IMR-90 (cell line): Measurements from ENCODE around the gene MORN4. TPM values are rescaled to one million over a fixed set of nuclear protein-coding genes. Genes with fewer than 3 reads are reported as not detected.

Experiments used
- ATAC-seq: fragments of 200-7000 bp; cut with Tn5 transposase; 2 replicates; pipeline ENCODE4 v1.9.1; 2020; ENCODE audit warnings: low read depth, mild to moderate bottlenecking, moderate library complexity
- BruUV-seq: library from RNA; stranded (reverse); fragments of 400-500 nt; replicated peaks from 2 replicates; lab custom pipeline; 2021; lab: Mats Ljungman, UMichigan
- CTCF ChIA-PET: fragments of 300-600 bp; formaldehyde crosslinking; extraction: SDS; loops from one replicate; lab custom pipeline; 2021; ENCODE audit warnings: antibody characterized with exemption; lab: Yijun Ruan, JAX
- POLR2A ChIA-PET: fragments of 300-600 bp; sonication (Branson Sonifier 250); formaldehyde crosslinking; loops from one replicate; lab custom pipeline; 2022; ENCODE audit warnings: antibody characterized with exemption; ENCODE audit not compliant: unreplicated experiment; lab: Charles Lee
- DNase-seq: peaks from one replicate; pipeline ENCODE4 v3.0.0; 2013
- H2AFZ ChIP-seq: replicated peaks from 2 replicates; pipeline ENCODE3; 2013; ENCODE audit warnings: low read length, mild to moderate bottlenecking; ENCODE audit not compliant: poor library complexity
- H2AK5ac ChIP-seq: 2 replicates; pipeline ENCODE4 v1.6.1; 2013; ENCODE audit warnings: low read depth, low read length, inconsistent platforms
- H2AK9ac ChIP-seq: replicated peaks from 2 replicates; pipeline ENCODE3; 2013; ENCODE audit warnings: mild to moderate bottlenecking, low read depth, low read length, moderate library complexity; ENCODE audit not compliant: poor library complexity
- H2BK120ac ChIP-seq: 2 replicates; pipeline ENCODE4 v1.6.1; 2013; ENCODE audit warnings: low read depth, low read length, inconsistent platforms
- H2BK15ac ChIP-seq: 3 replicates; pipeline ENCODE4 v1.6.1; 2013; ENCODE audit warnings: low read depth, low read length, inconsistent platforms
- H2BK20ac ChIP-seq: 2 replicates; pipeline ENCODE4 v1.6.1; 2013; ENCODE audit warnings: low read depth, mild to moderate bottlenecking, inconsistent platforms, low read length, moderate library complexity
- H2BK5ac ChIP-seq: 2 replicates; pipeline ENCODE4 v1.6.1; 2013; ENCODE audit warnings: mild to moderate bottlenecking, low read depth, low read length, inconsistent platforms; ENCODE audit not compliant: poor library complexity, severe bottlenecking
- H3K14ac ChIP-seq: replicated peaks from 2 replicates; pipeline ENCODE4 v1.6.1; 2013; ENCODE audit warnings: low read depth, low read length, inconsistent platforms
- H3K18ac ChIP-seq: 2 replicates; pipeline ENCODE4 v1.6.1; 2013; ENCODE audit warnings: low read depth, low read length, control low read depth
- H3K23ac ChIP-seq: 2 replicates; pipeline ENCODE4 v1.6.1; 2013; ENCODE audit warnings: low read depth, low read length, inconsistent platforms
- H3K27ac ChIP-seq: 2 replicates; pipeline ENCODE4 v1.5.1; 2013; ENCODE audit warnings: mild to moderate bottlenecking, control low read depth, low read length; ENCODE audit not compliant: insufficient read depth
- H3K27me3 ChIP-seq: 2 replicates; pipeline ENCODE4 v1.6.1; 2013; ENCODE audit warnings: low read length; ENCODE audit not compliant: control insufficient read depth, insufficient read depth
- H3K36me3 ChIP-seq: 2 replicates; pipeline ENCODE4 v1.6.1; 2013; ENCODE audit warnings: low read length, mixed read lengths; ENCODE audit not compliant: control insufficient read depth, insufficient read depth
- H3K4ac ChIP-seq: 2 replicates; pipeline ENCODE4 v1.6.1; 2013; ENCODE audit warnings: low read depth, low read length, inconsistent platforms
- H3K4me1 ChIP-seq: 2 replicates; pipeline ENCODE4 v1.6.1; 2013; ENCODE audit warnings: low read length, mixed read lengths; ENCODE audit not compliant: control insufficient read depth, insufficient read depth
- H3K4me2 ChIP-seq: 2 replicates; pipeline ENCODE4 v1.6.1; 2013; ENCODE audit warnings: low read depth, mild to moderate bottlenecking, control low read depth, low read length, moderate library complexity
- H3K4me3 ChIP-seq: 2 replicates; pipeline ENCODE4 v1.5.1; 2013; ENCODE audit warnings: low read depth, mild to moderate bottlenecking, control low read depth, low read length, moderate library complexity; ENCODE audit not compliant: insufficient read depth
- H3K56ac ChIP-seq: 2 replicates; pipeline ENCODE4 v1.6.1; 2013; ENCODE audit warnings: low read length, inconsistent platforms; ENCODE audit not compliant: insufficient read depth; ENCODE audit errors: extremely low read depth
- H3K79me1 ChIP-seq, 2 experiments: 2 replicates each; pipeline ENCODE4 v1.6.1; 2013; ENCODE audit warnings: low read length in 2 of 2, inconsistent platforms in 1 of 2, low read depth in 1 of 2
- H3K9ac ChIP-seq: 2 replicates; pipeline ENCODE4 v1.6.1; 2013; ENCODE audit warnings: low read depth, low read length, control low read depth
- H3K9me1 ChIP-seq: 2 replicates; pipeline ENCODE4 v1.6.1; 2013; ENCODE audit warnings: low read length, inconsistent platforms; ENCODE audit not compliant: insufficient read depth
- H3K9me3 ChIP-seq: 2 replicates; pipeline ENCODE4 v1.6.1; 2013; ENCODE audit warnings: low read length; ENCODE audit not compliant: control insufficient read depth, insufficient read depth
- H4K20me1 ChIP-seq: 2 replicates; pipeline ENCODE4 v1.6.1; 2013; ENCODE audit warnings: low read length, inconsistent platforms; ENCODE audit not compliant: insufficient read depth
- H4K5ac ChIP-seq: 2 replicates; pipeline ENCODE4 v1.6.1; 2013; ENCODE audit warnings: mild to moderate bottlenecking, low read depth, low read length, control low read depth
- H4K8ac ChIP-seq, 2 experiments: 2 replicates each; pipeline ENCODE4 v1.6.1; 2013; ENCODE audit warnings: low read depth in 2 of 2, low read length in 2 of 2, control low read depth in 1 of 2, inconsistent platforms in 1 of 2
- H4K91ac ChIP-seq: 2 replicates; pipeline ENCODE4 v1.6.1; 2013; ENCODE audit warnings: low read depth, low read length, inconsistent platforms; ENCODE audit not compliant: insufficient read depth
- CEBPB ChIP-seq: IDR thresholded peaks from 2 replicates; pipeline ENCODE4 v1.6.1; 2012; ENCODE audit warnings: low read depth, low read length, improper control_type of control experiment
- CTCF ChIP-seq: conservative IDR thresholded peaks from 2 replicates; pipeline ENCODE4 v1.5.1; 2012; ENCODE audit warnings: mild to moderate bottlenecking, low read depth, low read length, improper control_type of control experiment
- ELK1 ChIP-seq: fragments of 150-350 bp; IDR thresholded peaks from 2 replicates; pipeline ENCODE4 v1.6.1; 2016; ENCODE audit warnings: low read depth, mild to moderate bottlenecking, low read length, moderate library complexity, borderline replicate concordance
- FOS ChIP-seq: fragments of 150-350 bp; IDR thresholded peaks from 2 replicates; pipeline ENCODE4 v1.6.1; 2016; ENCODE audit warnings: low read depth, low read length
- MAFK ChIP-seq: IDR thresholded peaks from 2 replicates; pipeline ENCODE4 v1.6.1; 2012; ENCODE audit warnings: low read depth, low read length, improper control_type of control experiment
- MAZ ChIP-seq: IDR thresholded peaks from 2 replicates; pipeline ENCODE4 v1.6.1; 2012; ENCODE audit warnings: low read depth, mild to moderate bottlenecking, low read length, improper control_type of control experiment, moderate library complexity, borderline replicate concordance
- MXI1 ChIP-seq: IDR thresholded peaks from 2 replicates; pipeline ENCODE4 v1.6.1; 2012; ENCODE audit warnings: low read depth, mild to moderate bottlenecking, low read length, moderate library complexity, borderline replicate concordance
- NFE2L2 ChIP-seq: fragments of 150-350 bp; IDR thresholded peaks from 2 replicates; pipeline ENCODE4 v1.6.1; 2016; ENCODE audit warnings: low read depth, mild to moderate bottlenecking, low read length
- POLR2A ChIP-seq: IDR thresholded peaks from 2 replicates; pipeline ENCODE4 v1.6.1; 2012; ENCODE audit warnings: mild to moderate bottlenecking, low read depth, low read length
- RAD21 ChIP-seq: IDR thresholded peaks from 2 replicates; pipeline ENCODE4 v1.6.1; 2012; ENCODE audit warnings: low read length, improper control_type of control experiment
- RFX5 ChIP-seq: IDR thresholded peaks from 2 replicates; pipeline ENCODE4 v1.8.0; 2012; ENCODE audit warnings: low read depth, mild to moderate bottlenecking, low read length, moderate library complexity
- SMC3 ChIP-seq: fragments of 150-350 bp; IDR thresholded peaks from 2 replicates; pipeline ENCODE4 v1.6.1; 2016; ENCODE audit warnings: low read depth, mild to moderate bottlenecking, antibody characterized with exemption, low read length, moderate library complexity
- WGBS, 2 experiments: methylation state at CpG; one replicate each; pipeline versions ENCODE4 v1.1.5 to v1.1.7; 2013; ENCODE audit warnings: missing lambda C conversion rate in 2 of 2; ENCODE audit not compliant: insufficient read length in 1 of 2; ENCODE audit errors: extremely low coverage in 2 of 2; 5-methylcytosine and 5-hydroxymethylcytosine counted together
- dilution Hi-C: fragments of 300-500 bp; cut with HindIII; formaldehyde crosslinking; loops from one replicate; pipeline ENCODE4 v1.14.3; 2018; ENCODE audit warnings: low sequenced_read_pairs; ENCODE audit not compliant: unreplicated experiment
- in situ Hi-C: fragments of 300-500 bp; cut with MboI; formaldehyde crosslinking; loops from 3 replicates; pipeline ENCODE4 v1.14.3; 2019; ENCODE audit warnings: low sequenced_read_pairs, inconsistent platforms, mixed read lengths
- intact Hi-C: fragments of 100-400 bp; cut with micrococcal nuclease; formaldehyde crosslinking; loops from 2 replicates; pipeline ENCODE4 v1.10.0; 2022
- polyA plus RNA-seq, 3 experiments: library from polyadenylated mRNA; depleted of rRNA; stranded (reverse); fragments of >200 nt; gene quantifications; 2 replicates each; pipeline ENCODE4 v1.2.3, GENCODE V29; 2012; ENCODE audit warnings: low replicate concordance in 1 of 3
- total RNA-seq: library from RNA; depleted of rRNA; stranded (reverse); fragments of >200 nt; gene quantifications from 2 replicates; pipeline ENCODE4 v1.2.3, GENCODE V29; 2012

Gene MORN4
- total and polyA plus RNA-seq, 2 of the 4 experiments (the other 2 are of a cell fraction), result 3.2 to 8.4 TPM

- H3K79me1 ChIP-seq, result no peaks in the 10 kb centered on the region
- in situ Hi-C loops, result no loop called here
- no peak overlapping the region for H3K9ac ChIP-seq
- H3K23ac ChIP-seq, result no peak overlapping the region
- WGBS, 2 experiments, result 92% methylated on average over 2 of the region's 9 CpGs; no CpG with 5 or more reads in 1 of the 2 experiments
- H2BK20ac ChIP-seq, result no peak overlapping the region
- no peaks in the 10 kb centered on the region; the same call in 1 of the 2 replicates for H3K27me3 ChIP-seq
- intact Hi-C loops, result no loop called here
- no peaks in the 10 kb centered on the region for H3K9me3 ChIP-seq
- H4K5ac ChIP-seq, result no peak overlapping the region
- POLR2A ChIA-PET, result no interaction called here
- no peak overlapping the region for H3K56ac ChIP-seq
- no peak for TF ChIP-seq POLR2A
- TF ChIP-seq RFX5, result no peak
- no peak for TF ChIP-seq FOS
- TF ChIP-seq MAZ, result no peak
- no peak for TF ChIP-seq RAD21
- no peak for TF ChIP-seq MXI1
- TF ChIP-seq NFE2L2, result no peak
- no peak for TF ChIP-seq CTCF
- TF ChIP-seq ELK1, result no peak
- no peak for TF ChIP-seq CEBPB
- no peak for TF ChIP-seq MAFK
- TF ChIP-seq SMC3, result no peak
- H2AFZ ChIP-seq, result no peak overlapping the region
- H3K4me2 ChIP-seq, result no peak overlapping the region
- H3K4me1 ChIP-seq, result peaks cover 3% of the 10 kb centered on the region; the same call in 1 of the 2 replicates
- no peak overlapping the region for H3K27ac ChIP-seq
- no peak overlapping the region for H2BK120ac ChIP-seq
- H2BK5ac ChIP-seq, result no peak overlapping the region
- no peak overlapping the region for H3K4me3 ChIP-seq
- 0 out of 2 replicates have a peak, but pooled peaks cover 6% of the 10 kb centered on the region for H3K9me1 ChIP-seq
- BruUV-seq, result no TSS peak
- no peak overlapping the region for H3K4ac ChIP-seq
- no peaks in the 10 kb centered on the region for H3K36me3 ChIP-seq
- no peak overlapping the region for H4K91ac ChIP-seq
- ATAC-seq (no peak), DNase-seq (no peak)
- no peaks in the 10 kb centered on the region for H4K20me1 ChIP-seq
- no peak overlapping the region for H4K8ac ChIP-seq
- CTCF ChIA-PET, result interaction anchor here (1.4 kb wide), 1 partner anchor 32 kb away, joined by 3 read pairs; no protein-coding TSS in a partner anchor
- dilution Hi-C loops, result no loop called here
- H2AK9ac ChIP-seq, result no peak overlapping the region
- H3K14ac ChIP-seq, result no peak overlapping the region
- H2BK15ac ChIP-seq, result no peak overlapping the region
- H2AK5ac ChIP-seq, result no peak overlapping the region
- H3K18ac ChIP-seq, result no peak overlapping the region
These were observed 52.6 kb downstream of the MORN4 start for GRCh38 chr10:97580421-97581367.
